GM21529 (cell line): ENCODE results near the gene NPAS1.

Source experiments
- ATAC-seq: cut with Tn5 transposase; IDR thresholded peaks from one replicate; pipeline ENCODE4 v1.9.1; 2021; ENCODE audit not compliant: unreplicated experiment

The NPAS1 gene, protein sequence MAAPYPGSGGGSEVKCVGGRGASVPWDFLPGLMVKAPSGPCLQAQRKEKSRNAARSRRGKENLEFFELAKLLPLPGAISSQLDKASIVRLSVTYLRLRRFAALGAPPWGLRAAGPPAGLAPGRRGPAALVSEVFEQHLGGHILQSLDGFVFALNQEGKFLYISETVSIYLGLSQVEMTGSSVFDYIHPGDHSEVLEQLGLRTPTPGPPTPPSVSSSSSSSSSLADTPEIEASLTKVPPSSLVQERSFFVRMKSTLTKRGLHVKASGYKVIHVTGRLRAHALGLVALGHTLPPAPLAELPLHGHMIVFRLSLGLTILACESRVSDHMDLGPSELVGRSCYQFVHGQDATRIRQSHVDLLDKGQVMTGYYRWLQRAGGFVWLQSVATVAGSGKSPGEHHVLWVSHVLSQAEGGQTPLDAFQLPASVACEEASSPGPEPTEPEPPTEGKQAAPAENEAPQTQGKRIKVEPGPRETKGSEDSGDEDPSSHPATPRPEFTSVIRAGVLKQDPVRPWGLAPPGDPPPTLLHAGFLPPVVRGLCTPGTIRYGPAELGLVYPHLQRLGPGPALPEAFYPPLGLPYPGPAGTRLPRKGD

DNA sequence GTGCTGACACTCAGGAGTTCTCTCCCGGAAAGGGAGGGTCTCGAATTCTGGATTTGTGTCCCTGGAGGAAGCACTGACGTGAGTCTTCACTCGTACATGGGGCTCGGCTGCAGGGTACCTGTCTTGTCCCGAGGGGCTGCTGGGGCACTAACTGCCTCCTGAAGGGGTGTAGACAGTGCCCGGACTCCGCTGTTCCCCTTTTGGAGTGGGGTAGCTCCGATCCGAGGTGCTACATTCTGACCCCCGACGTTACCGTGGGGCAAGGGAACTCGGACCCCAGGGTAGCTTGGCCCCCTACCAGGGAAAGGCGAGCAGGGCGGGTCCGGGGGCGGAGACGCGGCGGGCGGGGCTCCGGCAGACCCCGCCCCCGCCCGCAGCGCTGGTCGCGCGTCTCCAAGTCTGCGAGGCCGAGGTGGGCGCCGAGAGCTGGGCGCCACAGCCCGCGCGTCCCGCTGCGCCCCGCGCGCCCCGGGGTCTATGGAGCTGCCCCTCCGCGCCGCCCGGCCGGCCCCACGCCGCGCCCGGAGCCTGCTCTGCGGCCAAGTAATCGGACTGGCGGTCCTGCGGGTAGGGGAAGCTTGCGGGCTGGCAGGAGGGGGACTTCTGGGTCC lies at the start of gene NPAS1:
Gene NPAS1, plus strand, starts transcription at position 407 of the 611 bp plus-strand sequence. CDS start 1,211 bp downstream, outside the sequence.
- no peak for ATAC-seq

- no peak for ATAC-seq
Observed at GRCh38 chr19:46970815-46971214, 48.8 kb upstream of the NPAS1 start.

- ATAC-seq: no peak
Observed at GRCh38 chr19:46972311-46972710, 47.3 kb upstream of the NPAS1 start.

- no peak for ATAC-seq
Observed at GRCh38 chr19:46974181-46974580, 45.5 kb upstream of the NPAS1 start.

DNA sequence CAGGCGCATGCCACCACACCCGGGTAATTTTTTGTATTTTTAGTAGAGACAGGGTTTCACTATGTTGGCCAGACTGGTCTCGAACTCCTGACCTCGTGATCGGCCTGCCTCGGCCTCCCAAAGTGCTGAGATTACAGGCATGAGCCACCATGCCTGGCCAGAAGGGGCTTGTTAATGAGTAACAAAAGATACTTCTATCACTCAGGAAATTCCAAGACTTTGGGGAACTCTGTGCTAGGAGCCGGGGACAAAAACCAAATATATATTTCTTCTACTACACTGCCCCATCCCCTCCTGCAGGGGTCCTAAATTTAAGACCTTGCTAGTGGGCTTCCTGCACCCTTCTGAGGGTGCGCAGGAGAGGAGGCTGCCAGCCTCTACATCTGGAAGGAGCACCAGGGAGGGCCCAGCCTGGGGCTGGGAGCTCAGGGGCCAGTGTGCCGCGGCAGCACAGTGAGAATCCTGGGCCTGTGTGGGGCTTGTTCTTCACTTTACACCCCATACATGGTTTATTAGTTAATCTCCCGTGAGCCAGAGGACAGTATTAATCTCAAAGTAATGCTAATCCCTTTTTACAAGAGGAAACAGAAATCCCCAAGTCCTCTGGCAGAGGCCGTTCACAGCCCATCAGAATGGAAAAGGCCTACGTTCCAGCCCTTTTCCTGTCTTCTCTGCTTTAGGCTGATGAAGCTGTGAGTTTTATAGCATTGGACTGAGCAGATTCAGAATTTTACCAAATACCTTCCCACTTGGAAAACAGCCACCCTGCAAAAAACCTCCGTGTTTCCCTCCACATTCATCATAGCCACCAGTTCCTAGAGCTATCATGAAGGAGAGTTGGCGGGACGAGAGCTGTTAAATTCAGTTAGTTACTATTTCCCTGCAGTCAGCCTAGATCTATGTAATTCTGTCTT lies 44.4 kb upstream of the NPAS1 start:
- no peak for ATAC-seq

GRCh38 chr19:46975925-46976782 lies 43.5 kb upstream of the NPAS1 start:
- no peak for ATAC-seq

DNA sequence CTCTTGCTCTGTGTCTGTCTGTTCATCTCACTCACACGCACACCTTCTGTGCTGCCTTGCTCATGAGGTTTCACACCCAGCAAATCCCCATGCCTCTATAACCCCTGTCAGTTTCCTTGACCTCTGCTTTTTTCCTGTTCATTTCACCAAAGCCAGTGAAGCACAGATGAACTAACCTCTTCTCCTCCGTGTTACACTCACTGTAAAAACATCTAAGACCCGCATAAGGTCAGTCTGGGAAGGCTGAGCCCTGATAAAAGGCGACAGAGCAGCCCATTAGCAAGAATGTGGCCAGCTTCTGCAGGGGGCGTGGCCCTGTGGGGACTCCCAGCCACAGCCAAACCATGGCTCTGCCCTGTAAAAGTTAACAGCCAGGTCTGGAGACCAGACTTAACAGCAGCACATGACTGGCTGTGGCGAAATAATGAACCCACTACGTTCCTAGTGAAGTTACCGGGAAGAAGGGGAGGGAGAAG lies 42.8 kb upstream of the NPAS1 start:
- no peak for ATAC-seq

GRCh38 chr19:46977548-46977947 lies 42.1 kb upstream of the NPAS1 start:
- no peak for ATAC-seq

DNA sequence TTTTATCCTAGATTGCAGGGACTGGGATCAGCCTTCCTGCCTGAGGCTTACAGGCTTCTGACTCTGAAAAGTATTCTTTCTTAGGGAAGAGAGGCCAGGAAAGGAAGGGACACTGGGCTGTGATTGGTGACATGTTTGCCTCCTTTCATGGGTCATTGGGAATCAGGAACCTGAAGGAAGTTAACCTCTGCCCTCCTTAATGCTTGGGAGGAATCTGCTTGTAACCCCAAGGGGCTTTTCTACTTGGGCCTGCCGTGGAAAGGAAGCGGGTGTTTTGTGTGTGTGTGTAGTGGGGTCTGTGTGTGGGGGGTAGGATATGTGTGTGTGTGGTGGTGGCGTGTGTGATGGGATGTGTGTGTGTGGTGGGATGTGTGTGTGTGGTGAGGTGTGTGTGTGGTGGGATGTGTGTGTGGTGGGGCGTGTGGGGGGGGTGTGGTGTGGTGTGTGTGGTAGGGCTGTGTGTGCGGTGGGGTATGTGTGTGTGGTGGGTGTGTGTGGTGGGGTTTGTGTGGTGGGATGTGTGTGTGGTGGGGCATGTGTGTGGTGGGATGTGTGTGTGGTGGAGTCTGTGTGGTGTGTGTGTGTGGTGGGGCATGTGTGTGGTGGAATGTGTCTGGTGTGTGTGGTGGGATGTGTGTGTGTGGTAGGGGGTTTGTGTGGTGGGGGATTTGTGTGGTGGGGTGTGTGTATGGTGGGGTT lies 41.3 kb upstream of the NPAS1 start:
- no peak for ATAC-seq

- no peak for ATAC-seq
Observed at GRCh38 chr19:46979126-46980105, 40.2 kb upstream of the NPAS1 start.

- no peak for ATAC-seq
Observed at GRCh38 chr19:46980761-46981160, 38.9 kb upstream of the NPAS1 start.

DNA sequence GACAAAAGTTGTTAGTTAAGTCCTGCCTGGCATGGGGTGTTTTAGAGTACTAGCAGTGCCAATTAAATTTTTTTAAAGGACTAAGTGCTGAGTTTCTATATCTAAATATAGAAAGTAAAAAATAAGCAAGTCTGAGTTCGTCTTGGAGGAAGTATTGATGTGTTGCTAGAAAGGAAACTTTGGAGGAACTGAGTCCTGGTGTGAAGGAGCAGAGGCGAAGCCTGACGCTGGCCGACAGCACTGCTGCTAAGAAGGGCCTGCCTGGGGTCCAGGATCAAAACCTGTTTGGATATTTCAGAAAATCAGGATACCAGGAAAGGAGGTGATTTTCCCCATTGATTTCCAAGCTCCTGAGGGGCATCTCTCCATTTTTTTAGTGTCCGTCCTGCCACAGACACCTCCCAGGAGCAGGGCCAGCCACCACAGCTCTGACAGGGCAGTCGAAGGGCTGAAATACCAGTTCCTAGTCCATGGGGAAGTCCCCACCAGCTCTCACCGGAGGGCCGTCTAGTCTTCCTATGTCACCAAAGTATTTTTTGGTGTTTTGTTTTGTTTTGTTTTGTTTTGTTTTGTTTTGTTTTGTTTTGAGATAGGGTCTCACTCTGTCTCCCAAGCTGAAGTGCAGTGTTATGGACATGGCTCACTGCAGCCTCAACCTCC lies 38.2 kb upstream of the NPAS1 start:
- no peak for ATAC-seq

DNA sequence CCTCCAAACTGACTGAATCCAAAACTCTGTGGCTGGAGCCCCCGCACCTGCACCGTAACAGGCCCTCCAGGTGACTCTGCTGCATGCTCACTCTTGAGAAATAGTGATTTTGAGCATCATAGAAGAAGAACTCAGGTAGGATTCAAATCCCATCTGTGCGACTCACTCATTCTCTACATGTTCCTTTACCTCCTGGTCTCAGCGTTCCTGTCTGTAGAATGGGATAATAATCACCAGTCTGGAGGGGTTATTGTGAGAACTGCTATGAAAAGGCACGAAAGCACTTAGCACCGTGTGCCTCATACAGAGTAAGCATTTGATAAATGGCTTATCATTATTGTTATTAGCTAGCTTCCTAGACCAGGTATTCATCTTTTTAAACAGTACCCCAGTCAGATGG lies 36.5 kb upstream of the NPAS1 start:
- ATAC-seq: no peak

- no peak for ATAC-seq
Observed at GRCh38 chr19:46984077-46985010, 35.3 kb upstream of the NPAS1 start.

DNA sequence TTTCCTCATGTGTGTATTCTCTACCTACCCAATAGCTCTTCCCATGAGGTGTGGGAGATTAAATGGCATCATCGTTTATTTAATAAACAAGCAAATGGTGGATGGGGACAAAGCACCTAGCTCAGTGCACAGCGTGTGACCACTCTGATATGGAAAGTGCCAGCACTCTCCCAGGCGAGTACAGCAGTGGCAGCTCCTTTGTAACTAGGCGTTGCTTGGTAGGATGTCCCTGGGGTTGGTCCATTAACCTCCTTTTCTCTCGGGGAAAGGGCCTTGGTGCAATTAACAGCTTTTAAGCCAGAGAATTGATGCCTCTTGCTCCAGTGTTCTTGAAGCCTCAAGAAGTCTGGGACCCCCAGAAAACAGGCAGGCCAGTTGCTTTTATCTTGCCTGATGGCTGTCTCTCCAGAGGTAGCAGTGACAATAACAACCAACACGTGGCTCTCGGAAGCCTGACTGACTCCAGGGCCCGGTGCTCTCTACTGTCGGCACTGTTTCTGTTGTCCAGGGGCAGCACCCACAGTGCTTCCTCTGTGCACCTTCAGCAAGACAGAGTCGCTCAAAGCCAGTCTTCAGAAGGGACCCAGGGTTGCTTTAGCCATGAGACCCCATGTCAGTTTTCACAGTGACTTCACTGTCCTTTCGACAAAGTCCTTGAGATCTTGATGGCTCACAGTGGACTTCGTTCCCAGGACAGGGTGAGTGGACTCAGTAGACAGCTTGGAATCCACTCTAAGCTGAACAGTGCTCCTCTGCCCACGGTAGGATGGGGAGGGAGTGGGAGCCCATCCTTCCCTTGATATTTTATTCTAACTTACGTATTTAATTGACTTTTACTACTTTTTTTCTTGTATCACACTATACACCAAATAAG lies 33.9 kb upstream of the NPAS1 start:
- no peak for ATAC-seq
